ENCODE results near the gene CBFB.

CBFB gene

GRCh38 chr16:67108931-67109406, 80.0 kb downstream of the CBFB start:
- DNase-seq (ENCODE audit: low read depth in 1 of 2, low spot score in 1 of 2) = no peak
- H3K27ac ChIP-seq (replicated peaks) = peak overlapping the region; percentile 77
- no peak for TF ChIP-seq GABPA (IDR thresholded peaks at IDR 0.05; ENCODE audit: low read depth)
- TF ChIP-seq POLR2AphosphoS5 (IDR thresholded peaks at IDR 0.05; ENCODE audit: low read depth) = no peak
- no peak for TF ChIP-seq REST (IDR thresholded peaks at IDR 0.05; ENCODE audit: insufficient replicate concordance, low read depth)
- no peak for TF ChIP-seq SPI1 (IDR thresholded peaks at IDR 0.05; ENCODE audit: borderline replicate concordance, low read depth)
- TF ChIP-seq CTCF (IDR thresholded peaks at IDR 0.05; ENCODE audit: insufficient read depth, low read length) = no peak
- H3K4me3 ChIP-seq (replicated peaks; ENCODE audit: insufficient read depth, low read length) = no peak overlapping the region; the same call in 1 of the 2 replicates
- H3K27me3 ChIP-seq (ENCODE audit: insufficient read depth, poor library complexity, severe bottlenecking) = no peaks in the 10 kb centered on the region

- peak; percentile 81 to 91 for DNase-seq (ENCODE audit: low read depth in 1 of 2, low spot score in 1 of 2)
- H3K4me3 ChIP-seq (replicated peaks; ENCODE audit: insufficient read depth, low read length) = peak within 1 kb of the TSS; percentile 88
- H3K27ac ChIP-seq (replicated peaks) = peak within 1 kb of the TSS; percentile 77
- TF ChIP-seq GABPA (IDR thresholded peaks at IDR 0.05; ENCODE audit: low read depth) (no peak), CTCF (IDR thresholded peaks at IDR 0.05; ENCODE audit: insufficient read depth, low read length) (no peak), SPI1 (IDR thresholded peaks at IDR 0.05; ENCODE audit: borderline replicate concordance, low read depth) (no peak), POLR2AphosphoS5 (IDR thresholded peaks at IDR 0.05; ENCODE audit: low read depth) (peak; percentile 80), REST (IDR thresholded peaks at IDR 0.05; ENCODE audit: insufficient replicate concordance, low read depth) (no peak)
- no peaks in the 10 kb centered on the region for H3K27me3 ChIP-seq (ENCODE audit: insufficient read depth, poor library complexity, severe bottlenecking)
Measured at GRCh38 chr16:67109407-67110135, 80.6 kb downstream of the CBFB start, which contains the start of gene PHAF1. PHAF1 (plus strand) TSS chr16:67109941; CDS start chr16:67110176, 235 bp downstream.

- Histone ChIP-seq H3K27me3 (ENCODE audit: insufficient read depth, poor library complexity, severe bottlenecking) (no peaks in the 10 kb centered on the region), H3K4me3 (replicated peaks; ENCODE audit: insufficient read depth, low read length) (no peak overlapping the region), H3K27ac (replicated peaks) (no peak overlapping the region)
- no peak for DNase-seq (ENCODE audit: low read depth in 1 of 2, low spot score in 1 of 2)
- no peak for TF ChIP-seq SPI1 (IDR thresholded peaks at IDR 0.05; ENCODE audit: borderline replicate concordance, low read depth)
- TF ChIP-seq CTCF (IDR thresholded peaks at IDR 0.05; ENCODE audit: insufficient read depth, low read length) = no peak
- TF ChIP-seq GABPA (IDR thresholded peaks at IDR 0.05; ENCODE audit: low read depth) = no peak
- no peak for TF ChIP-seq POLR2AphosphoS5 (IDR thresholded peaks at IDR 0.05; ENCODE audit: low read depth)
- no peak for TF ChIP-seq REST (IDR thresholded peaks at IDR 0.05; ENCODE audit: insufficient replicate concordance, low read depth)
Measured at GRCh38 chr16:67111951-67112444, 83.0 kb downstream of the CBFB start.

Measured in HL-60 (cell line).